ENCODE data around the gene COL24A1. TPM values are rescaled to one million over a fixed set of nuclear protein-coding genes. Genes with fewer than 3 reads are reported as not detected.
"Not testable (repeated sequence)": the region's sequence is repeated elsewhere in the genome, so short reads cannot be mapped to it uniquely, and the experiment has no call there.

The COL24A1 gene
- total RNA-seq, 1 experiment from 2014 or later = 0.35 TPM

- Histone ChIP-seq H2BK12ac (ENCODE audit: insufficient read length, low read depth, low read length) (no peak overlapping the region), H4K8ac (replicated peaks; ENCODE audit: insufficient read length, low read depth, low read length) (no peak overlapping the region), H2BK15ac (ENCODE audit: low read depth, low read length) (no peak overlapping the region), H3K9me3 (ENCODE audit: control insufficient read depth, low read depth, low read length) (no peaks in the 10 kb centered on the region), H3K27me3 (ENCODE audit: insufficient read depth, low read length) (no peaks in the 10 kb centered on the region), H4K5ac (ENCODE audit: insufficient read length, low read depth, low read length) (no peak overlapping the region), H3K4me1 (ENCODE audit: insufficient read depth, low read length) (no peaks in the 10 kb centered on the region), H4K20me1 (ENCODE audit: control insufficient read depth, insufficient read depth, insufficient read length) (no peaks in the 10 kb centered on the region), H3K9ac (ENCODE audit: extremely low read depth, insufficient read length, low read length) (no peak overlapping the region), H2BK20ac (ENCODE audit: low read depth, low read length, poor library complexity, severe bottlenecking) (no peak overlapping the region), H3K23ac (ENCODE audit: insufficient read length, low read depth, low read length) (no peak overlapping the region), H3K18ac (ENCODE audit: insufficient read length, low read depth, low read length) (no peak overlapping the region), H3K4me2 (ENCODE audit: insufficient read depth, insufficient read length, low read length) (no peak overlapping the region), H3K23me2 (ENCODE audit: insufficient read length, low read depth, low read length, poor library complexity, severe bottlenecking) (no peaks in the 10 kb centered on the region), H3T11ph (ENCODE audit: low read length) (no peak overlapping the region), H2AFZ (ENCODE audit: low read length) (no peak overlapping the region), H3K79me2 (ENCODE audit: insufficient read depth, low read length) (no peaks in the 10 kb centered on the region), H2AK5ac (ENCODE audit: insufficient read length, low read length) (no peak overlapping the region), H3K4ac (ENCODE audit: low read depth, low read length) (no peak overlapping the region), H3K27ac (ENCODE audit: insufficient read length, low read depth, low read length) (no peak overlapping the region), H2BK120ac (ENCODE audit: low read depth, low read length, poor library complexity, severe bottlenecking) (no peak overlapping the region), H3K56ac (ENCODE audit: insufficient read length, low read depth, low read length) (no peak overlapping the region), H4K91ac (ENCODE audit: insufficient read length, low read depth, low read length) (no peak overlapping the region), H2BK5ac (ENCODE audit: insufficient read length, low read length) (no peak overlapping the region), H3K14ac (ENCODE audit: insufficient read depth, low read length) (no peak overlapping the region), H3K79me1 (ENCODE audit: insufficient read depth, low read depth, low read length, poor library complexity, severe bottlenecking) (no peaks in the 10 kb centered on the region)
- Mint-ChIP-seq H3K4me3 (no peak overlapping the region), H3K27me3 (ENCODE audit: low read depth) (no peaks in the 10 kb centered on the region), H3K36me3 (ENCODE audit: insufficient read depth in 1 of 3, low read depth in 3 of 3) (no peaks in the 10 kb centered on the region), H3K4me1 (no peaks in the 10 kb centered on the region), H3K9me3 (no peaks in the 10 kb centered on the region), H3K27ac (no peak overlapping the region)
- DNase-seq = no peak
- TF ChIP-seq CTCF (conservative IDR thresholded peaks at IDR 0.05) = no peak
- WGBS (ENCODE audit: extremely low coverage, insufficient read length, low lambda C conversion rate) = no CpG with 5 or more reads among the region's 2 CpGs
Measured at GRCh38 chr1:85798419-85798818, 358.2 kb downstream of the COL24A1 start.

DNA sequence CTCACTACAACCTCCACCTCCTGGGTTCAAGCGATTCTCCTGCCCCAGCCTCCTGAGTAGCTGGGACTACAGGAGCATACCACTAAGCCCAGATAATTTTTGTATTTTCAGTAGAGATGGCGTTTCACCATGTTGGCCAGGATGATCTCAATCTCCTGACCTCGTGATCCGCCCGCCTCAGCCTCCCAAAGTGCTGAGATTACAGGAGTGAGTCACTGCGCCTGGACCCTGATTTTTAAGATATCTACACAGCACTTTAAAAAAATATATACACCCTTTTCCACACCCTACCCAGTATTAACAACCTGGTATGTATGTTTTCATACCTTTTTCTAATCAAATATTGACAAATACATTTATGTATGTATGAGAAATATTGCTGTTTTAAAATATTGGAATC, 379.6 kb downstream of the COL24A1 start:
- H3K27me3 Mint-ChIP-seq (ENCODE audit: low read depth); H2BK20ac ChIP-seq (ENCODE audit: low read depth, low read length, poor library complexity, severe bottlenecking); H3K79me2 ChIP-seq (ENCODE audit: insufficient read depth, low read length); H3K4me2 ChIP-seq (ENCODE audit: insufficient read depth, insufficient read length, low read length); H2AFZ ChIP-seq (ENCODE audit: low read length); H3K4ac ChIP-seq (ENCODE audit: low read depth, low read length); H4K91ac ChIP-seq (ENCODE audit: insufficient read length, low read depth, low read length); H3T11ph ChIP-seq (ENCODE audit: low read length); H3K27ac Mint-ChIP-seq; H3K9me3 ChIP-seq (ENCODE audit: control insufficient read depth, low read depth, low read length); H3K56ac ChIP-seq (ENCODE audit: insufficient read length, low read depth, low read length); H3K4me1 Mint-ChIP-seq; H3K9me3 Mint-ChIP-seq; H3K4me3 Mint-ChIP-seq; H3K9ac ChIP-seq (ENCODE audit: extremely low read depth, insufficient read length, low read length); H3K23ac ChIP-seq (ENCODE audit: insufficient read length, low read depth, low read length); H3K36me3 Mint-ChIP-seq (ENCODE audit: insufficient read depth in 1 of 3, low read depth in 3 of 3); H3K27ac ChIP-seq (ENCODE audit: insufficient read length, low read depth, low read length); H2BK5ac ChIP-seq (ENCODE audit: insufficient read length, low read length); H4K8ac ChIP-seq (replicated peaks; ENCODE audit: insufficient read length, low read depth, low read length); H4K5ac ChIP-seq (ENCODE audit: insufficient read length, low read depth, low read length); H3K27me3 ChIP-seq (ENCODE audit: insufficient read depth, low read length); H2AK5ac ChIP-seq (ENCODE audit: insufficient read length, low read length); H3K18ac ChIP-seq (ENCODE audit: insufficient read length, low read depth, low read length); DNase-seq; H3K23me2 ChIP-seq (ENCODE audit: insufficient read length, low read depth, low read length, poor library complexity, severe bottlenecking); H2BK120ac ChIP-seq (ENCODE audit: low read depth, low read length, poor library complexity, severe bottlenecking); H3K4me1 ChIP-seq (ENCODE audit: insufficient read depth, low read length); H3K14ac ChIP-seq (ENCODE audit: insufficient read depth, low read length); H2BK12ac ChIP-seq (ENCODE audit: insufficient read length, low read depth, low read length); H3K79me1 ChIP-seq (ENCODE audit: insufficient read depth, low read depth, low read length, poor library complexity, severe bottlenecking); H4K20me1 ChIP-seq (ENCODE audit: control insufficient read depth, insufficient read depth, insufficient read length); H2BK15ac ChIP-seq (ENCODE audit: low read depth, low read length): not testable (repeated sequence)
- no CpG with 5 or more reads among the region's 6 CpGs for WGBS (ENCODE audit: extremely low coverage, insufficient read length, low lambda C conversion rate)
